HG02938 (cell line): Measurements from ENCODE around the gene UBE2H.
"Not testable (repeated sequence)": the region's sequence is repeated elsewhere in the genome, so short reads cannot be mapped to it uniquely, and the experiment has no call there.

Source experiments
- ATAC-seq: cut with Tn5 transposase; IDR thresholded peaks from one replicate; pipeline ENCODE4 v1.9.1; 2021; ENCODE audit warnings: mild to moderate bottlenecking, moderate library complexity; ENCODE audit not compliant: unreplicated experiment

The UBE2H gene

DNA sequence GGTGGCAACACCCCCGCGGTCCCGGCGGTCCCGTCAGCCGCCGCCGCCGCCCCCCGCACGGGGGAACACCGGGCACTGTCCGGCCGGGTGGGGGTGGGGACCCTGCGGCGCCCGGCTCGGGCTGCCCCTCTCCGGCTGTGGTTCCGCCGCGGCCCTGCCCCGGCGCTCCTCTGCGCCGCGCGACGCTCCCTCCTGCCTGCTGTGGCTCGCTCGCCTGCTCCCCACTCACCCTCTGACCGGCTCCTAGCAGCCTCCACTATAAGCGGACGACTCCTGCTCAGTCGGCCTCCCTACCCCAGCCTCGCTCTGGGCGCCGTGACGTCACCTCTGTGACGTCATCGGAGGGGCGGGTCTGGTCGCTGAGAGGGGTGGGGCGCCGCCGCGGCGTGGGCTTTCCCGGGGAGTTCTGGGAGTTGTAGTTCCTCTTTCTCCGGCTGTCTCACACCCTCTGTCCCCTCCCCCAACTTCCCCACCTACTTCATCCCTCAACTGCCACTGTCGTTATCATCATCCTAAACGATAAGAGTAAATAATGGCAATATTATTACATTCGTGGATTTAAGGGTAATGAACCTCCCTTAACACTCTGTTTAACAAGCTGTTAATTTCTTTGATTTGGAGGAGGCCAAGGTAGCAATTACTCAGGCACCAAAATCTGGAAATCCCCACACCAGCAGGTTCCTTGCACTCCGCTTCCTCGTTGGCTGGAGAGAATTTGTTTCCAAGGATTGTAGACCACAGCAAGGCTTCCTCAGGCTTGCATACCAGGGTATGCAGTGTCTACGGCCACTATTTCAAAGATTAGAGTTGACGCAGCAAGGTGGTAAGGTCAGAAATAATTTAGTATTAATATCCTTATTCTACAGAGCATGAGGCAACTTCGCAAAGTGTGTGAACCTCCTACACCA, at the start of gene UBE2H:
UBE2H (minus strand) TSS at position 308 of the 908 bp plus-strand sequence. CDS start 405 bp downstream, outside the sequence.
- peak; percentile 42 for ATAC-seq

DNA sequence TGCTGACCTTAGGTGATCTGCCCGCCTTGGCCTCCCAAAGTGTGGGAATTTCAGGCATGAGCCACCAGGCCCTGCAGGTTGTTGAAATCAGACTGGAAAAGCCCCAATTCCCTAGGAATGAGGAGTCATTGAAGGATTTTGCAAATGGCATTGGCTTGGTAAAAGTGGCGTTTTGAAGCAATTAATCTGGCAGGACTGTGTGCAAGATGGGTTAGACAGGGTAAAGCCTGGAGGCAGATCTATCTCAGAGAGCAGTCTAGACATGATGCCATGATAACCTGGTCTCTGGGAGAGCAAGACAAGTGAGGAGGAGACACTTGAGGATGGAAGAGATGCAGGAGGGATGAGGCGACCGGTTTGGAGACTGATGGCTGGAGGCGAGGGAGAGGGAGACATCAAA, 45.7 kb upstream of the UBE2H start:
- ATAC-seq = no peak

DNA sequence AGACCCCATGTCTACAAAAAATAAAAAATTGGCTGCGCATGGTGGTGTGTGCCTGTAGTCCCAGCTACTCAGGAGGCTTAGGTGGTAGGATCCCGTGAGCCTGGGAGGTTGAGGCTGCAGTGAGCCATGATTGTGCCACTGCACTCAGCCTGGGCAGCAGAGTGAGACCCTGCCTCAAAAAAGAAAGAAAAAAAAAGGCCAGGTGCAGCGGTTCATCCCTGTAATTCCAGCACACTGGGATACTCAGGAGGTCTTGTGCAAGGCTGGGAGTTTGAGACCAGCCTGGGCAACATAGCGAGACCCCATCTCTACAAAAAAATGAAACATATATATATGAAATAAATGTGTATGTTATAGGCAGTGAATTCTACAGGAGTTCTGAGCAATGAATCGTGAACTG, 44.5 kb upstream of the UBE2H start:
- no peak for ATAC-seq

DNA sequence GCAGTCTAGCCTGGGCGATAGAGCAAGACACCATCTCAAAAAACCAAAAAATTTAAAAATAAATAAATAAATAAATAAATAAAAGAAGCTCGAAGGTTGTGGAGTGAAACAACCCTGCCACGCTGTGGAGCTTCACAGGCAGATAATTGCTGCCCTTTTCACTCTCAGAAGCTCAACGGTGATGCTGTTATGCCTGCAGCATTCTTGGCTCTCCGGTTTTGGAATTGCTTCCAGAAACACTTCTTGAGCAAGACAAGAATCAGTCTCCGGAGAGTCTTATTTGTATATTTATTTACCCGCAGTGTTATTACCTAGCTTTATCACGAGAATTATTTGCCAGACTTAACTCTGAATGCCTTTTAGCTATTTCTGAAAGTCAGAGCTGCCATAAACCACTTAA, 40.5 kb upstream of the UBE2H start:
- ATAC-seq = no peak

DNA sequence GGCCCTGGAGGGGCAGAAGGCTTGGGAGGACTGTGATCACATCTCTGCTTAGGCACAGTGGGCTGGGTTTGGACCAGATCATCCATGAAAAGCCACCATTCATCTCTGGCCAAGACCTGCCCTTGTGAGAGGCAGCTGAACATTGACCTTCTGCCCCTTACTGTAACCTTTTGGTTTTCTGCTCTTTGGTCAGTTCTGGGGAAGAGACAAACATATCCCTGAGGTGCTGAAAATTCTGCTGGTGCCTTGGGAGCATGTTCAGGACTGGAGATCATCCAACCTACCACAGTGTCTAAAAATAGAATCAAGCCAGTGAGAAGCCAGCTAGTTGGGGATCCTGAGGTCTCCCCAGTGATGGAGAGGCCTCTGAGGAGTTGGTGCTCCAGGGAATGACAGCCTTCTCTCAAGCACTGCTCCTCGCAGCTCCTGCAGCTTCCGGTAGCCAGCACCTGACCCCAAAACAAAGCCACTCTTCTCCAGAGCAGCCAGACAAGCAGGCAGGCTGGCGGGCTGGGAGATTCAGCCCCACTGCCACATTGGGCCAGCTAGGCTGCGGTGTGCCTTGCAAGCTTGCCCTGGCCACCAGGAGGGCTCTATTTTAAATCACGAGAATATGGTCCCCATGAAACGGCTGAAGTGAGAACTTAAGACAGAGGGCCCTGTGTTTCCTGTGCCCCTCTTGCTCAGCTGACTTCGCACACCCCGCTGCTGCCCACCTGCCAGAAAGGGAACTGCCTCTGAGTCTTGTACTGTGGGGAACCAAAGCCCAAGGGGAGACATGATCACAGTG, 37.8 kb upstream of the UBE2H start:
- ATAC-seq = no peak

DNA sequence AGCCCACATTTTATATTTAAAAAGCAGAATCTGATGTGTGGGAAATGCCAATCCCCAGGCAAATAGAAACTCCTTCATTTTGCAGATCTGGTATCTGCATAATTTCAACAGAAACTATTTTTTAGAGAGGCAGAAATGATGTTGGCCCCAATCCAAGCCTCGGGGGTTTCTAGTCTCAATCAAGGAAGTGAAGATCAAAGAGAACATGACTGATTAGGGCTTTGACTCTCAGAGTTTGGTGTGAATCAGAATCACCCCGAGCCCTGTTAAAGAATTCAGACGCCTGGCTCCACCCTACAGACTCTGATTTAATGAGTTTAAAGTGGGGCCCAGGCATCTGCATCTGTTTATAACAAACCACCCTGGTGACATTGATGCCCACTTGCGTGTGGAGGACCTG, 36.7 kb upstream of the UBE2H start:
- no peak for ATAC-seq

DNA sequence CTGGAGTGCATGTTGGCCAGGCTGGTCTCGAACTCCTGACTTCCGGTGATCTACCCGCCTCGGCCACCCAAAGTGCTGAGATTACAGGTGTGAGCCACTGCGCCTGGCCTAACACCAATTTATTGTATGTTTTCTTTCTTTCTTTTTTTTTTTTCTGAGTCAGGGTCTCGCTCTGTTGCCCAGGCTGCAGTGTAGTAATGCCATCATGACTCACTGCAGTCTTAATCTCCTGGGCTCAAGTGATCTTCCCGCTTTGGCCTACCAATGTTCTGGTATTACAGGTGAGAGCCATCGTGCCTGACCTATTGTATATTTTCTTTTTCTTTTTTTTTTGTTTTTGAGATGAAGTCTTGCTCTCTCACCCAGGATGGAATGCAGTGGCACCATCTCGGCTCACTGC, 33.8 kb upstream of the UBE2H start:
- no peak for ATAC-seq

DNA sequence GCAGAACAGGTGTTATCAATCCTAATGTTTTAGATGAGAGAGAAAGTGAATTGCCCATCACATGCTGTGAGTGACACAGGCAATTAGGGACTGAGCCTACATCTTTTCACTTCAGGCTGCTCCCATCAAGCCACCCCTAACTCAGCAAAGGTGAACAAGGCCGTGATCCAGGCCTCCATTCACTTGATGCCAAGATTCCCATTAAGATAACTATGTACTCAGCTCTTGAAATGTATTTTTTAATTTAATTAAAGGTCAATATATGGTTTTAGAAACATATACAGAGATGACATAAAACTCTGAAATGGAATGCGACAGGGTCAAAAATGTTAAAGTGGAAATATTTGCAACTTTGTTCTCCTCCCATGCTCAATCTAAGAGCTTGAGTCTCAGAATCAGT, 27.9 kb upstream of the UBE2H start:
- no peak for ATAC-seq

DNA sequence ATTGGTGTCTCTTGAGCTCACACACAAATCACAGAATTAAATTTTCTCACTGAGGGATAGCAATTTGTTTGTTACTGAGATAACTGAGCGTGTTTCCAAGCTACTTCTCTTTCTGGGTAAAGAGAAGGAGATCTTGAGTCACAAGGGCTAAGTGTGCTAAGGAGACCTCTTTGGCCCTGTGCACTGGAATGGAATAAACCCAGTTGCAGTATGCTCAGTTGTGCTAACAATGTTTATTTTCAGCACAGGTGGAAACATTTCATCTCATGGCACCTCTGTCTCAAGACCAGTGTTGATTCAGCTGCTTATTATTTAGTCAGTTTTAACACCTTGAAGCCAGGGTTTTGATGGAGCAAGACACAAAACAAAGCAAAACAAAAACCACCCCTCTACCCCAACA, 22.5 kb upstream of the UBE2H start:
- ATAC-seq = no peak

DNA sequence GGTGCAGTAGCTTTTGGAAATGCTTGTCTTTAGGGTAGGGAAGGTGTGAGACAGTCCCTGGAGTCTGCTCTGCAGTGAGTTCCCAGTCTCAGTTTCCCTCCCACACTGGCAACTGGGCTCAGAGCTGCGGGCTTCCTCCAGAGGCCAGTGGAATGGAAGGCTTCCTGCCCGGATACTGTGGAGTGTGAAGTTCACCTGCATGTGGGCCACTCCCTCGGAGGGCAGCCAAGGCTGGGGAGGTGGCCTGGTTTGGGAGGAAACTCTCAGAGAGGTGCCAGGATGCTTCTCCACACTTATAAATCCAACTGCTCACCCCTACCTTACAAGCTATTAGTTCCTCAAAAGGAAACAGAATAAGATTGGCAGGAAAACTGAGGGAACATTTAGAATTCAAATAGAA, 18.1 kb upstream of the UBE2H start:
- ATAC-seq = no peak

DNA sequence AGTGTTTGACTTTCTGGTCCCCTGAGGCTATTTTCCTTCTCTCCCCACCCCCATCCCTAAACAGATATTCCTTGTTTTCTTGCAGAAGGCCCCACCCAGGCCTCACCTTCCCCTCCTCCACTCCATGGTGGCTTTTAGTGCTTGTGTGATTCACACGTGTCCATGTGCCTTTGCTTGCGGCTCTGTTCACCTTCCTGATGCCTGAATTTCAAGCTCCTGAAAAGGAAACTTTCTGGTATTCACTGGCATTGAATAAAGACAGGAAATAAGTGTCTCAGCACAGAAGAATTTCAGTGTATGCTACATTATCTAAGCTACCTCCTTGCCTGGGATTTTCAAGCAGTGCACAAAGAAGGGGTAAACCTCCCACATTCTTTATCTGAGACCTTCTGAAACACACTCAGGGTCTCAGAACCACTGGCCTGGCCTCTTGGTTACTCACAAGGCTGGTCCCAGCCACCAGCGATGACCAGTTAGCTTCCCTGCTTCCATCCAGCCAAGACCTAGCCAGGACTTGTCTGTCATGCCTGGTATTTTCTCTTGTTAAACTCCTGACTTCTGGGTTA, 17.2 kb upstream of the UBE2H start:
- ATAC-seq = no peak

DNA sequence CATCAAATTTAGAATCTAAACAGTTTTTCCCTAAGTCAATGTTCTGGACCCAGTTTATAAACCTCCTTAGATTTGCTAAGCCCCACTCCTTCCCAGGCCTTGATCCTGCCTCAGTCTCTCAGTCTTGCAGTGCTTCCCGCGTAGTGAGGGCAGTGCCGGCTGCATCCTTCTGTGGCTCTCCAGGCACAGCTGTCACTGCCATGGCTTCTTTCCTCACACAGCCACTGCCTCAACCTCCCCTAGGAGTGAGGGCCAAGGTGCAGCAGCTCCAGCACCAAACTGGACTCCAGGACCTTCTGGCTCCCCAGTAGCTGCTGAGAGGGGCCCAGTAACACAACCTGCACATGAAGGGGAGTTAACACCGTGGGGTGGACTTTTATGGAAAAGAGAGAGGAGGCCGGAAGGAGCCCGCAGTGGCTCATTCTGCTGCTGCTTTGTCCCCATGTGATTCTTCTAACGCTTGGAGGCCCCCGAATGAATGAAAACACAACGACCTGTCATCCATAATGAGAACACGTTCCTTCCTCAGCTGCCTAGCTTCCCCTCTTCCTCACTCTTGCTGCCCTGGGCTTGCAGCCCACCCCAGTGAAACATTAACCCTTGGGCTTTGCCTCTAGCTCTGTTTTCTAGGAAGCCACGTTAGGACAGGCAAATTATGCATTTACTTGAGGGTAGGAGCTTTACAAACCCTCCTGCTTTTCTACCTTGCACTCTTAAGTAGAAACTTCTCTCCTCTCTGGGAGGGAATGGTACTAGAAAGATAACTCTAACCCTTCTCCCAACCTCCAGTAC, 16.0 kb upstream of the UBE2H start:
- ATAC-seq = no peak

DNA sequence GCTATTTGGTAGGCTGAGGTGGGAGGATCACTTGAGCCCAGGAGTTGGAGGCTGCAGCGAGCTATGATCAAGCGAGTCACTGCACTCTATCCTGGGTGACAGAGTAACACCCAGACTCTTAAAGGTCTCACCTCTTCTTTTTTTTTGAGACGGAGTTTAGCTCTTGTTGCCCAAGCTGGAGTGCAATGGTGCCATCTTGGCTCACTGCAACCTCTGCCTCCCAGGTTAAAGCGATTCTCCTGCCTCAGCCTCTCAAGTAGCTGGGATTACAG, 7.4 kb upstream of the UBE2H start:
- not testable (repeated sequence) for ATAC-seq

DNA sequence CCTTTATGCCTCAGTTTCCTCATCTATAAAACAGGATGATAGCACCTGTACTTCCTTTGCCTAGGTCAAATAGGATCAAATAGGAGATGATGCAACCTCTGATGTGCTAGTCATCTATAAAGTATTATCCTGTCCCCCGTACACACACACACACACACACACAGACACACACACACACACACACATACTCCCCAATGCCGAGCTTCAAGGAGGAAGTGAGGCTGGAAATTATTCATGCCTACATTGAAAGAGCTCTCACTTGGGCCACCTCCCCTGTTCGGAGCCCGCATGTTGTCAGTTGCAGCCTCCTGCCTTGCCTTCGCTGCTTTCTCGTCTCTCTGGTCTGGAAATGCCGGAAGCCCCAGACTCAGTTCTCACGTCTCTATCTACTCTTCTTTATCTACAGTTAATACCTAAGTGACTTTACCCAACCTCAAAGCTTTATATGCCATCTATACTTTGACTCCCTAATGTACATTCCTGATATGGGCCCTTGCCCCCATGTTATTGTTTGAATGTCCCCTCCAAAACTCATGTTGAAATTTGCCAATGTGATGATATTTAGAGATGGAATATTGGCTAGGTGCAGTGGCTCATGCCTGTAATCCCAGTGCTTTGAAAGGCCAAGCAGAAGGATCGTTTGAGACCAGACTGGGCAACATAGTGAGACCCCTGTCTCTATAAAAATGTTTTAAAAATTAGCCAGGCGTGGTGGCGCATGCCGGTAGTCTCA, 6.9 kb upstream of the UBE2H start:
- no peak for ATAC-seq

DNA sequence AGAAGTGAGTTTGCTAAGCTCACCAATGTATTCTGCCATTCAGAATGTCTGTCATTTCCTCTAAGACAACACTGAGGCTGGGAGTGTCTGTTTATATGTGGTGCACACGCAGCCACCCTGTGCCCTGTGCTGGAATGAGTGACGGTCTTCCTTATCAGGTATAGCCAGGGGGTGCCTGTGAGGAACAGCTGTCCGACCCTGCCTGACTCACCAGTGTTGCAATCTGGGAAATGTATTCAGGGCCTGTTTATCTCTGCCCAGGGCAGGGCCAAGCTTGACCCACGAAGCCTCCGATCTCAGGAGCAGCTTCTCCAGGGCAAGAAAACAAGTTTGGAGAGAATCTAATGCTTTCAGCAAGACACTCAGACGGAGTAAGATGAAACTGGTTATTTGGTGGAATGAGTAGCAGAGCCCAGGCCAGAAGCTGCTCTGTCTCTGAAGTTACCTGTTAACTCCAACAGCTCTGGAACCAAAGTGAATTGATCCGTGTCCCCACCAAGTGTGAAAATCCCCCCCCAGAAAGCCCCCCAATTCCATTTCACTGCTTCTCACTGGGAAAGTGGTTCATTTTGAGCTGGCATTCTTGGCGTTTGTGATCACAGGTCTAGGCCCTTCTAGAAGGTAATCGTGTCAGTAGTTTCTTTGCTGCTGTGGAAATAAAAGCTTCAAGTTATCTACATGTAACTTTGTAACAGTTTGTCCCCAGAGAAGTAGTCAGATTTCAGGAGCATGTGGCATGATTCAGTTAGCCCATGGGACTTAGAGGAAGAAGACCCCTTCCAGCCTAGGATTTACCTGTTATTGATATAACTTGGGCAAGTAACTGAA, 6.1 kb upstream of the UBE2H start:
- ATAC-seq = no peak

DNA sequence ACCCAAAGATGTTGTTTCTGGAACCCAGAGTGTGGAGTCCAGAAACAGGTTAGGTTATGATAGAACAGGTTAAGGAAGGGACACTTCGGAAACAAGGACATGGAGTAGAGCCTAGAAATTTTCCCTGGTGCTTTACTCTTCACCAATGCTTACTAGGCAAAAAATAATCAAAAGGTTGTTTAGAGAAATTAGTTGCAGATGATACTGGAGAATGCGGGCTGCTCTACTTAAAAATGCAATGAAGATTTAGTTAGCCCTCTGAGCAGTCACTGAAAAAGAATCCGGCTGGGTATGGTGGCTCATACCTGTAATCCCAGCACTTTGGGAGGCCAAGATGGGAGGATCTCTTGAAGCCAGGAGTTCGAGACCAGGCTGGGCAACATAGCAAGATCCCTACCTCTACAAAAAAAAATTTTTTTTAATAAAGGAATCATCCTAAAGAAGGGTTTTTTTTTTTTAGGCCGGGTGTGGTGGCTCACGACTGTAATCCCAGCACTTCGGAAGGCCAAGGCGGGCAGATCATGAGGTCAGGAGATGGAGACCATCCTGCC, 3.3 kb upstream of the UBE2H start:
- no peak for ATAC-seq

DNA sequence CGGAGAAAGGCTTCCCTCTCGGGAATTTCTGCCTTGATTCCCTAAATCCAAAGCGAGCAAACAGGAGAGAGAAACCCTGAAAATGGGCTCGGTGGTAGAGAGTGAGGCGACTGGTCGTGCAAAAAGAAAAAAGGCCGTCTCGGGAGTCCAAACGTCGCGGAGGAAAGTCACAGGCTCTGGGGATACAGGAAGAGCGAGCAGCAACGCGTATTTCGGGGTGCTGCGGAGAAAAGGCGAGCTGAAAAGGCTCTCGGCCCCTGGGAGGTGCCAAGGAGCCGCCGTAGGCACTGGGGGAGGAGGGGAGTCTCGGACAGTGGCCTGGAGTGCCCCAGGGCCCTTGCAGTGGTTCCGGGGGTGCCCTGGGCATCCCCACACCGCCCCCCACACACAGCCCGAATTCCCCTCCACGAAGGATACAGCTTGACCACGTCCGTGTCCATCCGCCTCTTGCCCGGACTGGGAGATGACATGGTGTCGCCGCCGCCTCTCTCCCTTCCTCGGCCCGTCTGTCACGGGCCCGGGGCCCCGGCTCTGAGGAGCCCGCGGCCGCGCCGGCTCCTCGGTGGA, 591 bp downstream of the UBE2H start:
- ATAC-seq = peak; percentile 12

DNA sequence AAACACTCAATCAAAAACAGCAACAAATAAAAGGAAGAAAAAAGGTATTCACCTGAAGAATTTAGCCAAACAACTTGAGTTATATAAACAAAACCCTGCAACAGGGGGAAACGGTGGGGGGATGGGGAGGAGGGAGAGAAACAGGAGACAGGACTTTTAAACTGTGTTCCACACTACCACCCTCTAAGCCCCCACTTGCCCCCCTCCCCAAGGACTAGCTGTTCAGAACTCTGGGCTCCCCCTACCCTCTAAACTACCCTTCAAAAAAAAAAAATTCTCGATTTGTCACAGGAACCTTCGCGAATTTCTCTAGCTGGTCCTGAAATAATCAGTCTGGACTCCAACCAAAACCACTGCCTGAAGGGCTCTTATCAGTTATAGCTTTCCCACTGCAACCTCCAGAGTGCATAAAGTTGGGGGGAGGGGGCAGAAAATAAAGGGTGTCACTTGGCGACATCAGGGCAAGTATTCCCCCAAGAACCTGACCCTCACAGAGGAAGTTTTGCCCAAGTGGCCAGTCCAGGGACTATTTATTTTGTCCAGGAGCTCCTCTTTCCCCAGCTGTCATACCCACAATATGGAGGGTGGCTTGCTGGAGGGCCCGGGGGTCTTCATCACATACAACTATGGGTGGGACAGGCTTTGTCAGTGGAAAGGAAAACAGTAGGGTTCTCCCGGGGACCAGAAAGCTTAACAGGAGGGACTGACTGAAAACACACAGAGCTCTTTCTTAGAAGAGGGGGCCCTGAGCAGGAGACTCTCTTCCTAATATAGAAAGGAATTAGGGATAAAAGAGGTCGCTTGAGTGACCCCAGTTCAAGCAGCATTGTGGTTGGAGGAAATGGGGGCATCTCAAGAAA, 1.3 kb downstream of the UBE2H start:
- no peak for ATAC-seq
